GM08714 (cell line): Measurements from ENCODE around the gene RNLS.
"Not testable (repeated sequence)": the region's sequence is repeated elsewhere in the genome, so short reads cannot be mapped to it uniquely, and the experiment has no call there.

Experiments used
- H3K4me3 ChIP-seq: fragments of 200-500 bp; sonication (Bioruptor generic); 2 replicates; pipeline ENCODE4 v1.5.1; 2014; ENCODE audit warnings: mild to moderate bottlenecking, low read length, inconsistent platforms
- ZNF274 ChIP-seq: IDR thresholded peaks from 2 replicates; pipeline ENCODE4 v1.6.1; 2012; ENCODE audit warnings: mild to moderate bottlenecking, low read depth, low read length

RNLS gene

DNA sequence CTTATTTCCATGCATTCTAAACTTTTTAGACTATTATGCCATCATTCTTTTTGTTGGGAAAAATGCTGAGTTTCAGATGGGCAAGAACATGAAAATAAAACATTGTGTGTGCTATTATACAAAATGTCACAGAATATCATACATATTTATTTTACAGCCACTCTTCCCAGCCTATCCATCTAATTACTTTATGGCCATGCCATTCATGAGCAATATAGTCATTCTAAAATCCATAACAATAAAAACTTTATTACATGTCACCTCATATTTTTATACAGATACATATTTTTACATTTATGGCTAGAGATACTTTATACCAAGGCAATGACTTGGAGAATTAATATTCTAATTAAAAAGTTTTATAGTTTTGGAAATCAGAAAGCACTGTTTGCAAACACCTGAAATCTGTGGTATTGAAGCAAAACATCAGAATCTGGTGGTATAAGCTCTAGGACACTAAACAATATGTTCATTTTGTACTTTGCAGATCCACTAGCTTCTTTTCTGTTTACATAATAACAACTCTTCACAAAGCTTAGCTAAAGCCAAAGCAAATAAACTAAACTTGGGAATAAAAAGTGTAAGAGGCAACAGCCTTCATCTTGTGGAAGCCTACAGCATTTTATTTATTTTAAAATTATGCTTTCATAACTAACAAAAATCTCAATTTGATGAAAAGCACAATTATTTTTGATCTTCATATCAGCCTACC, 210.1 kb downstream of the RNLS start:
- no peak overlapping the region for H3K4me3 ChIP-seq
- TF ChIP-seq ZNF274 = no peak

DNA sequence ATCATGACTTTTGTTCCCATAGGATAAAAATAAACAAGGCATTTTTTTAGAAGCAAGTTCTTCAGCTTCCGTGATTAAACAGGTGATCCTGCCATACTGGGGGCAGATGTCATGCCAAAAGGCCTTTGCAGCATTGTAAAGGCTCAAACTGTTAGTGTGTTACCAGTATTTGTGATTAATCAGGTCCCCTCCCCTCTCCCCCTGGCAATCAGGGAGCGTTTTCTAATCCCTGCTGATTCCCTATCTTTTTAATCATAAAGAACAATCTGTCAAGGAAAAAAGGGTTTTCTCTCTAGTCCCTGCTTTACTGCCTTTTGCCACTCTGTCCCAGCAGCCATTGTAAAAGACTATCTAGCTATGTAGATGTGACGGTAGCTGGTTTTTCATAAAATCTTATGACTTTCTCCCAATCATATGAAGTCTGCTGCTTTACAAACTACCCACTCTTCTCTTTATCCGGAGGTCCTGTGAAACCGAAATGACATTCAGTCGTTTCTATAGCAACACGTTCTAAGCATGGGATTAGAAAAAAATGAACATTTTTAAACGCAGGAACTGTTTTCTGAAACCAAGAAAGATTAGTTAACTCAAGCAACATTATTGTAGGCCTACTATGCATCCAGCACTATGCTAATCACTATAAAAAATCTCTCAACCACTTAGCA, 210.9 kb downstream of the RNLS start:
- H3K4me3 ChIP-seq = no peak overlapping the region
- no peak for TF ChIP-seq ZNF274

GRCh38 chr10:88370713-88371112, 212.4 kb downstream of the RNLS start:
- no peak overlapping the region for H3K4me3 ChIP-seq
- no peak for TF ChIP-seq ZNF274

DNA sequence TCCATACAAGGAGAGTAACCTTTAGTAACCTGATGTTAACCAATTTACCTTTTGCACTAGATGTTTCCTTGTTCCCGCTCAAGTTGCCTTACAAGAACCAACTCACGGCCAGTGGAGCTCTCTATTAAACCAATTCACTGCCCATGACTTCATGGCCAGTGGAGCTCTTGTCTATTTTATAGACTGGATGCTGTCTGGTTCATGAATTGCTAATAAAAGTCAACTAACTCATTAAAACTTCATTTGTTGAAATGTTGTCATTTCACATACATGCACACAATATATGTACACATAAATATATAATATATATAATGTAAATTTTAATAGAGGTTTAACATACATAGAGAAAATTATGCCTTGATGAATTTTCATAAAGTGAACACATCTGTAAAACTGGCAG, 216.3 kb downstream of the RNLS start:
- H3K4me3 ChIP-seq = no peak overlapping the region
- no peak for TF ChIP-seq ZNF274

DNA sequence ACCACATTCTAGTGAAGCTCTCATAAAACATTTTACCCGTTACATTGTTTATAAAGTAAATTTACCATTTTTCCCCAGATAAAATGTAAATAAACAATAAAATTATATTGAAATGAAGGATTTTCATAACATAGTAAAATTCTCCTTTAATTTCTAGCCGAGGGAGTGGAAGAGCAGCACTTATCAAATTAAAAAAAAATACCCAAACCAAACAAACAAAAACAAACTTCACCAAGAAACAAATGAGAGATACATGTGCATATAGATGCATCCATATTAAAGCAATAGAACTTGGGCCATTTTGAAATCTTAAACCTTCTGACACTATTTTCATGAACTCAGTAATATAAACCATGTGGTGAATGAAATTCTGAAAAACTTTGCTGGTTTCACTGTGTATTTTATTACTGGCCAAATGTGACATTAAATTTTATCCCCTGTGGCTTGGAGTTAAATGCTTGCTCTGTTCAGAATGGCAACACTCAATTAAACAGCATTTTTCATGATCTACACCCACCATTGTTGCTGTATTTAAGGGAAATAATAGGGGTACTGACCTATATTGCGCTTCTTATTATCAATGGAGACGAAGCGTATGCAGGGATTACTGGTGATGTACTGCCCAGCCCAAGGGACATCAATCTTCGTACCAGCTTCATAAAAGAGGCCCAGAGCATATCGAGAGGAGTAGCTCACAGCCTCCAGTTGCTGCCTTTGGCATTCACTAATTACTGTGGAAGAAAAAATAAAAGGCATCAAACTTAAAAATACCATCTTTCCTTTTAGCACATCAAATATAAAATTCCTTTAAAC, 220.9 kb downstream of the RNLS start:
- H3K4me3 ChIP-seq = no peak overlapping the region
- TF ChIP-seq ZNF274 = no peak

DNA sequence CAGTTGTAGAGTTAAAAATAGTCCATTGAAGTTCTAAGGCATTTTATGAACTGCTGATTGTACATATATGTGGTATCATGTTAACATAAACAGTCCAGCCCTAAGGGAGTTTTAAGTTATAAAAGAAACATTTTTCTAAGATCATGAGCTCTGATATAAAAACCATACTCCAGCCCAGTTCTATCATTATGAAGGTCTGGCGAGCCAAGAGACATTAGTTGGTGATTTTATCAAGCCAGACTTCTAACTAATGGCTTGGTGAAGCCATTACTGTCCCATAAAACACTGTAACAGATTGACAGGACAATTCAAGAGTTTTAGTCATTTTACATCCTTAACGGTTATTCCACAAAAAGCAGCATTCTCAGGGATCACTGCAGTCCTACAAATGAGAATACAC, 221.6 kb downstream of the RNLS start:
- H3K4me3 ChIP-seq = no peak overlapping the region
- TF ChIP-seq ZNF274 = no peak

DNA sequence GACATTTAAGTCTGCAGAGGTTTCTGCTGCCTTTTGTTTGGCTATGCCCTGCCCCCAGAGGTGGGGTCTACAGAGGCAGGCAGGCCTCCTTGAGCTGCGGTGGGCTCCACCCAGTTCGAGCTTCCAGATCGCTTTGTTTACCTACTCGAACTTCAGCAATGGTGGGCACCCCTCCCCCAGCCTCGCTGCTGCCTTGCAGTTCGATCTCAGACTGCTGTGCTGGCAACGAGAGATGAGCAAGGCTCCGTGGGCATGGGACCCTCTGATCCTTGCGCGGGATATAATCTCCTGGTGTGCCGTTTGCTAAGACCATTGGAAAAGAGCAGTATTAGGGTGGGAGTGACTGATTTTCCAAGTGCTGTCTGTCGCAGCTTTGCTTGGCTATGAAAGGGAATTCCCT, 227.4 kb downstream of the RNLS start:
- H3K4me3 ChIP-seq = not testable (repeated sequence)

DNA sequence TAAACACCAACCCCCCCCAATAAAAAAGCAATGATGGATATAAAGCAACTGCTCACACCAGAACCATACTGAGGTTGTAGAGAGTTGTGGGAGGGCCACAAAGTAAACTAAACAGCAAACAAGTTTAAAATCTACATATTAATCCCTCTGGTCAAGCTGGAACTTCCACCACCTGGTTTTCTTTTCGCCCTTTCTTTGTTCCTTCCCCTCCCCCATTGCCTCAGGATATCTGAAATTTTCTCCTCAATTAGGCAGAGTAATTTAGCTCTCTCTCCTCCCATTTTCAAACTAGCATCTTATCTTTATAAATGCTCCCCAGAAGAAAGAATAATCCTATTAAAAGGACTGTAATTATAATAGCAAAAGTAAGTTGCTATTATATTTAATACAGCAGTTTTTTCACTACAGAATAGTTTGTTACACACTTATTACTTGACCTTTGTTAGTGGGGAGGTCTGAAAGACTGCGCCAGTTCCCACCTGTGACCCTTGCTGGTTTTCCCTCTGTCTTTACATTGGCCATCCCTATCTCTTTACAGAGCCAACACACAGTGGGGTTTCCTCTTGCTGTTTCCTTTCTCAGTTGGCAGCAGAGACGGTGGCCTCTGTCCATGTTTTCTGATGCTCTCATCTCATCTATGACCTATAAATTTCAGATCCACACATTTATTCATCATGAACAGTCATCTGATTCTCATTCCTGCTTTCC, 235.4 kb downstream of the RNLS start:
- no peak overlapping the region for H3K4me3 ChIP-seq
- TF ChIP-seq ZNF274 = no peak

- H3K4me3 ChIP-seq = no peak overlapping the region
- no peak for TF ChIP-seq ZNF274
These were observed 236.1 kb downstream of the RNLS start for GRCh38 chr10:88347022-88347421.

DNA sequence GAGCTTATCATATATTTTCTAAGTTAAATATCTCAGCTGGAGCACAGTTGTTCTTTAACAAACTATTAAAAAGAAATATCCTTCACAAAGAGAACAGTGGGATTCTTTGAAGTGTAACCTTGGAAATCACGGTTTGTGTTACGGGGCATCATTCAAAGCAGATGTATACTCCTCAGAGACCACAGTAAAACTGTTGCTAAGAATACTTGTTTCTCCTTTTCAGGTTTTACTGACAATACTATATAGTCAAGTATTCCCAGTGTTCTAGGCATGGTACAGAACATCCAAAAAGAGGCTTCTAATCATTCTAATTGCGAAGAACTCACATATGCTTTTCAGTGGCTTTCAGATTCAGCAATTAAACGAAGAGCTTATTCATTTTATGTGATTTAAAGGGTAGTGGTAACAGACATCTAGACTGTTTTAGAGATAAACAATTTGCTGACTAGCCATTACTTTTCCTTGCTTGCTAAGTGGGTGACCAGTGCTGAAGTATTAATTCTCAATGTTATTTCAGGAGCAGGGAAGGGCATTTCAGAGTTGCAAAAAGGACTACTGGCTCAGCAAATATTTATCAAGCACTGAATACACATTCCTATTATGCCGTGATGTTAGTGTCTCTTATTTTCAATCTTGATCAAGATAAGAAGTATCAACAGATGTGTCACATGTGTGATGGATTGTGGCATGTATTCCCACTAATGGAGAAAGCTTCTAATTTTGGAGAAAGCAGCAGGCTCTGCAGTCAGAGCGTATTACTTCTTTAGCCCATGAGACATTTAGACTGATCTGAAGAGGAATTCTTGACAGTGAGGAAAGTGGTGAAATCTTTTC, 236.8 kb downstream of the RNLS start:
- no peak overlapping the region for H3K4me3 ChIP-seq
- TF ChIP-seq ZNF274 = no peak

DNA sequence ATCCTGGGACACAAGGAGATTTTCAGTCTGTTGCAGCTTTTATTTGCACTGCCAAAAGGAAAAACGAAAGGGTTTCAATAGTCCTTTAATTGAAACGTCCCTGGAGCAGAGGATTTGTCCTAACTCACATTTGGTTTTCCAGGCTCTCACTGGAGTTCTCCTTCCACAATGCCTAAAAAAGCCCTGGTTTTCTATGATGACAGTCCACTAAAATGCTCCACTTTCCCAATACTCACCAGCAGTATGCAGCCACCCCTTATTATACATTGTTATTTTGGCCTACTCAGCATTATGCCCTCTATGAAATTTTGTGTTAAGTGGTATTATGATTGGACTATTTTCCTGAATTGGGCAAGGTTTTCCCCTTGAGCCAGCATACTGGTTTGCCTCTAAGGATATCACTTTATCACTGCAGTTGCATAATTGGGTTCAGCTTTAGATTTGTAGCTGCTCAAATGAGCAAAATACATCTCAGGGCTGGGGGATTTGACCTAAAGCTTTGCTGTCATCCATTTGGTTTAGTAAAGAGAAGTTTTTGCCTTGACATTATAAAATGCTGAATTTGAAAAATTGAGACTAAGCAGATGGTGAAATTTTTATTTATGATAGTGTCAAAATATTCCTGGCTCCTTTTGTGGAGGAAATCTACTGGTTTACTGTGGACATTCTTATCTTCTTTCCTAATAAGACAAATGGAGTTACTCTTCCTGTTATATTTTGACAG, 239.2 kb downstream of the RNLS start:
- H3K4me3 ChIP-seq = no peak overlapping the region
- TF ChIP-seq ZNF274 = no peak

DNA sequence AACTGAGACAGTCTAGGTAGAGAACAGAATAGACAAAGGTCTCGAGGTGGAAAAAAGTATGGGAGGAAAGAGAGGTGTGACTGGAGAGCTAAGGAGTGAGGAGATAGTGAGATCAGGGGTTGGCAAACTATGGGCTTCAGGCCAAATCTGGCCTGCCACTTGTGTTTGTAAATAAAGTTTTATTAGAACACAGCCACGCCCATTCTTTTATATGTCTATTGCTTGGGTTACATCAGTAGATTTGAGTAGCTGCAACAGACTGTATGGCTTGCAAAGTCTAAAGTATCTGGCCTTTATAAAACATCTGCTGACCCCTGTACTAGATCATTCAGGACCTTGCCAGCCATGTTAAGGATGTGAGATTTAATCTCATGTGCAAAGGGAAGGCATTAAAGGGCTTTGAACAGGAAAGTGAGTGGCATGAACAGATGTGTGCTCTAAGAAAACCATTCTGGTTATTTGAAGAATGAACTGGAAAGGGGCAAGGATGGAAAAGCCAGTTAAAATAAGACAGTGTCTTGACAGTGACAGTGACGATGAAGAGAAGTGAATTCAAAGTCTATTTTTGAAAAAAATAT, 240.3 kb downstream of the RNLS start:
- TF ChIP-seq ZNF274 = no peak
- H3K4me3 ChIP-seq = no peak overlapping the region

DNA sequence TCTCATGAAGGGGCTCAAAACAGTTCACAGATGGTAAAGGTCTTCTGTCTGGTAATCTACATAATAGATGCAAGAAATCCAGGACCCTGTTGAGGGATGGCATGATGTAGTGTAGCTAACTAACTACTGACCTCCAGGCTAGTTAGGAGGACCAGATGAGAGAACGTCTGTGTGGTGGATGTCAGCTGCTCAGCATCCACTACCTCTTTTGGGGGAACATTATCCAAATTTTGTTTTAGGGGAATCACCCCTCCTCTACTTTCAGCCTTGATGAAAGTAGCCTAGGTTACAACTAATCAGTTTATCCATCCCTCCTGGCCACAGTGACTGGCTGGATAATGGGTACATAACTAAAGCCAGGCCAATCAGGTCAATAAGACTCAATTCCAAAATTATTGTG, 246.0 kb downstream of the RNLS start:
- H3K4me3 ChIP-seq = no peak overlapping the region
- TF ChIP-seq ZNF274 = no peak
